ENCODE measurements around the gene FAM124B.
"Not testable (repeated sequence)": the region's sequence is repeated elsewhere in the genome, so short reads cannot be mapped to it uniquely, and the experiment has no call there.

The FAM124B gene

DNA sequence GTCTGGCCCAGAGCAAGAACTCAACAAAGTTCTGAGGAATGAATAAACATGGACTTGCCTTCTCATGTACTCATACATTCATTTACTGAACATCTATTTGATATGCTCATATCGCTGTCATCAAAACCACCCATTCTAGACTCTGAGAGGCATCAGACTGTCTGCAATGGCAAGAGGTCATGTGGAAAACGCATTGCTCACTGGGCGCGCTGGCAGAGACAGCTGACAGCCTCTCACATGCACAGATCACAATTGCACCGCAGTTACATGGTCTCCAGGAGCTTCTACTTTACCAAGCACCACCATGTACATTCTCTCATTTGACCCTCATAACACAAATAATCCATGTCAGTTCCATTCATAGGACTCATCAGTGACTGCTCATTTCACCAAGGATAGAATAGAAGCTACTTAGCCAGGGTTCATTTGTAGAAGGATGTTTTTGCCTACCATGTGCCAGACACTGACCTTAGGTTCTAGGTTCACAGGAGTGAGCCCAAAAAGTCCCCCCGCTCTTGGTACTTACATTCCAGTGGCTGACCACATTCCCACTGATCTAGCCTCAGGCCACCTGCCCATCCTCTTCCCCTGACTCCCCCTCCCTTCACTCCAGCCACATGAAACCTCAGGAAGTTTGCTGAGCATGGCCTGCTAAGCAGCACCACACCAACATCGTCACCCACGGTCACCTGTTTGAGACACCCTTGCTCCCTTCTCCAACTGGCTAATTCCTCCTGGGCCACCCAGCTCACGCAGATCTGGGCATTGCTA lies 6.1 kb downstream of the FAM124B start:
- H3K4me3 ChIP-seq (ENCODE audit: low read length) = no peak overlapping the region
- DNase-seq (ENCODE audit: low read depth) = no peak
- TF ChIP-seq, protein P1, sequence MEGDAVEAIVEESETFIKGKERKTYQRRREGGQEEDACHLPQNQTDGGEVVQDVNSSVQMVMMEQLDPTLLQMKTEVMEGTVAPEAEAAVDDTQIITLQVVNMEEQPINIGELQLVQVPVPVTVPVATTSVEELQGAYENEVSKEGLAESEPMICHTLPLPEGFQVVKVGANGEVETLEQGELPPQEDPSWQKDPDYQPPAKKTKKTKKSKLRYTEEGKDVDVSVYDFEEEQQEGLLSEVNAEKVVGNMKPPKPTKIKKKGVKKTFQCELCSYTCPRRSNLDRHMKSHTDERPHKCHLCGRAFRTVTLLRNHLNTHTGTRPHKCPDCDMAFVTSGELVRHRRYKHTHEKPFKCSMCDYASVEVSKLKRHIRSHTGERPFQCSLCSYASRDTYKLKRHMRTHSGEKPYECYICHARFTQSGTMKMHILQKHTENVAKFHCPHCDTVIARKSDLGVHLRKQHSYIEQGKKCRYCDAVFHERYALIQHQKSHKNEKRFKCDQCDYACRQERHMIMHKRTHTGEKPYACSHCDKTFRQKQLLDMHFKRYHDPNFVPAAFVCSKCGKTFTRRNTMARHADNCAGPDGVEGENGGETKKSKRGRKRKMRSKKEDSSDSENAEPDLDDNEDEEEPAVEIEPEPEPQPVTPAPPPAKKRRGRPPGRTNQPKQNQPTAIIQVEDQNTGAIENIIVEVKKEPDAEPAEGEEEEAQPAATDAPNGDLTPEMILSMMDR (conservative IDR thresholded peaks at IDR 0.05; ENCODE audit: low read depth, low read length) = no peak

DNA sequence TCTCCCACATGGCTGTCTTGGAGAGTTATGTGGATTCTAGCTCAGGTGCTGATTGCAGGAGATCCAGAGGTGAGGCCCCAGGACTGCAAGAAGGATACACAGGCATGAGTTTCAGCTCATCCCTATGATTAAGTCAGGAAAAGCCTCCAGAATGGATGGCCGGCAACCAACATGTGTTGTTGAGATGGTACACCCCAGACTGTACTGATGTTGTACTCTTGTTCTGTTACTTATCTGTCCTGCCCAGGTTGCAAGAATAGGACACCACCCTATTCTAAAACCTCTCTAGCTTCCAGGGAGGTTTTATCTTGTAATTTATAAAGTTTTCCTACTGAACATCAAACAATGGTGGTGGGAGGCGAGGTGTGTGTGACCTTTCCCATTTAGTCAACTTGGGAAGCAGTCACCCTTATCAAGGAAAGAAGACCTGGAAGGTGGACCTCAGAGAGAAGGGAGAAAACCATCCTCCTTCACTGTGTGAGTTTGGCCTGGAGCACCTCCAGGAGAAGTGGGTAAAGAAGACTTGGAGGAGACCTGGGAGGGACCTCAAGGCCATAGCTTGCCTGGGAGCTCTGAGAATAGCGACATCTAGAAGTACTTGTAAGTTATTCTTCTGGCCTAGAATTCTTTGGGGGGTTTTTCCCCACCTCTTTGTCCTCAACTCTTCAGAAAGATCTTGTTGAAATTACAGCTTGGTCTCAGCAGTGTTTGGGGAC lies 8.6 kb downstream of the FAM124B start:
- no peak for DNase-seq (ENCODE audit: low read depth)
- H3K4me3 ChIP-seq (ENCODE audit: low read length) = no peak overlapping the region
- TF ChIP-seq, protein P1 (conservative IDR thresholded peaks at IDR 0.05; ENCODE audit: low read depth, low read length) = no peak

DNA sequence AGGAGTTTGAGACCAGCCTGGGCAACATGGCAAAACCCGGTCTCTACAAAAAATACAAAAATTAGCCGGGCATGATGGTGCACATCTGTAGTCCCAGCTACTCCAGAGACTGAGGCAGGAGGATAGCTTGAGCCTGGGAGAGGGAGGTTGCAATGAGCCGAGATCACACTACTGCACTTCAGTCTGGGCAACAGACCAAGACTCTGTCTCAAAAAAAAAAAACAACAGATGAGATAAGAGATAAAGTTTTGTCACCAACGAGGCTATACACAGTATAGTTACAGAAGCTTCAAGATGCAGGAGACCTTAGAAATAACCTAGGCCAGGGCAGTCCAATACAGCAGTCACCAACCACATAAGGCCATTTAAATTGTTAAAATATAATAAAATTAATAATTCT lies 9.4 kb downstream of the FAM124B start:
- TF ChIP-seq, protein P1 (conservative IDR thresholded peaks at IDR 0.05; ENCODE audit: low read depth, low read length) = no peak
- no peak overlapping the region for H3K4me3 ChIP-seq (ENCODE audit: low read length)
- no peak for DNase-seq (ENCODE audit: low read depth)

DNA sequence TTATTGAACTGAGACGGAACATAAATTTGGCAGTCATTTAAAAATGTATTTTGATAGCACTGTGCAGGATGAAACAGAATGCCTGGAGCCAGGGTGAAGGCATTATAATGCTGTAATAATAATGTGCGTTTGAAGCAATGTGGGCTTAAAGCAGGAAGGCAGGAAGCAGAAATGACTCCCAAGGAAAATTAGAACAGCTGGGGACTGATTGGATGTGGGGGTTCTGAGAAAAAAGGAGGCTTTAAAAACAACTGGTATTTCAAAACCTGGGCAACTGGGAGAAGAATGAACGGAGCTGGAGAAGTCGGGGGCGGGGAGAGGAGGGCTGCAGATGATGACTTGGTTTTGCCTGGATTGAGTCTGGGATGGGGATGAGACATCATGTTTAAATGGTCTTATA lies 12.6 kb downstream of the FAM124B start:
- no peak for DNase-seq (ENCODE audit: low read depth)

DNA sequence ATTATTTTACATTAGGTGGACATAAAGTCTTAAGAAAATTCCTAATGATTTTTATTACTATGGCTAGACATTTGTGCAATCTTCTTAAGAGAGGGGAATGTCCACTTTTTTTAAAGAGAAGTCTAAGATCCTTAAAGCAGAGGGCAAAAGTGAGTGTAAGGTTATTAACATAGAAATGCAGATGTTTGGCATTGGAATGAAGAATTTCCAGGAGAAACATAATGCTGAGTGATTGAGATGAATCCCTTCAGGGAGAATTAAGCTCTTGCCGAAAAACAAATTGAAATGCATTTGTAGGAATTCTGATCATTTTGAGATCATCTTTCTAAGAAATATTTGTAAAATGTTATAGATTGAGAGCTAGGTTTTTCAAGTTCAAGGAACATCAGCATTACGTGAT lies 15.0 kb downstream of the FAM124B start:
- DNase-seq (ENCODE audit: low read depth) = no peak
- no peak overlapping the region for H3K4me3 ChIP-seq (ENCODE audit: low read length)
- TF ChIP-seq, protein P1 (conservative IDR thresholded peaks at IDR 0.05; ENCODE audit: low read depth, low read length) = no peak

More for the DNA sequence above, 12.6 kb downstream of the FAM124B start:
- H3K4me3 ChIP-seq (ENCODE audit: low read length) = no peak overlapping the region
- TF ChIP-seq, protein P1 (conservative IDR thresholded peaks at IDR 0.05; ENCODE audit: low read depth, low read length) = no peak

DNA sequence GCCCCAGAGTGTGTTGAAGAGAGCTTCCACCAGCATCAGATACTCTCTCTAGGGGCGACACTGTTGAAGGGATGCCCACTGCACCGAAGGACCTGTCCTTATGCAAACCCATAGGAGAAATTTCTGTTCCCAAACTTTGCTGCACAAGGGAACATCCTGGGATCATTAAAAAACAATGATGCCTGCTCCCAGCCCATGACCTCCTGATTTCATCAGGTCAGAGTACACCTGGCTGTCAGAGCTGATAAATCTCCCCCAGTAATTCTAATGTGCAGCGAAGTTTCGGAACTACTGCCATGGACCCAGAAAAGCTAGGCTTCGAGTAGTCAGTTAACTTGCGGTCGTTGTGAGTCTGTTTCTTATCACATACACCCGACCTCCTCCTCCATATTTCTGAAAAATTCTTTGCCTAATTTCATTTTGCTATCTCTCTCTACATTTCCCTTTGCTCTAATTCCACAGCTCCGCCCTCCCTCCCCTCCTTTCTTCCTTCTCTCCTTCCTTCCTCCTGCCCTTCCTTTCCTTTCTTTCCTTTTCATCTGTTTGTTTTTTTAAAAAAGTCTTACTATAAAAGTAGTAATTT lies 18.8 kb downstream of the FAM124B start:
- TF ChIP-seq, protein P1 (conservative IDR thresholded peaks at IDR 0.05; ENCODE audit: low read depth, low read length) = no peak
- DNase-seq (ENCODE audit: low read depth) = no peak
- H3K4me3 ChIP-seq (ENCODE audit: low read length) = no peak overlapping the region

DNA sequence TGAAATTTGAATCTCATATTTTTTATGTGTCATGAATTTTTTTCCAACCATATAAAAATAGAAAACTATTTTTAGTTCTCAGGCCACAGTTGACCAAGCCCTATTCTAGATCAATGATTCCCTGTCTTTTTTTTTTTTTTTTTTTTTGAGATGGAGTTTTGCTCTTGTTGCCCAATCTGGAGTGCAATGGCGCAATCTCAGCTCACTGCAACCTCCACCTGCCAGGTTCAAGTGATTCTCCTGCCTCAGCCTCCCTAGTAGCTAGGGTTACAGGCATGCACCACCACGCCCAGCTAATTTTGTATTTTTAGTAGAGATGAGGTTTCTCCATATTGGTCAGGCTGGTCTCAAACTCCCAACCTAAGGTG lies 19.6 kb downstream of the FAM124B start:
- not testable (repeated sequence) for H3K4me3 ChIP-seq (ENCODE audit: low read length); DNase-seq (ENCODE audit: low read depth)
